Measurements from ENCODE around the gene CDK4.

The CDK4 gene

GRCh38 chr12:57756406-57757341 lies 4.6 kb upstream of the CDK4 start:
- no peak for DNase-seq (ENCODE audit: low spot score)

- no peak for DNase-seq (ENCODE audit: low spot score)
Observed at GRCh38 chr12:57755454-57756372, 3.6 kb upstream of the CDK4 start.

GRCh38 chr12:57755194-57755453 lies 3.0 kb upstream of the CDK4 start:
- DNase-seq (ENCODE audit: low spot score) = no peak

- DNase-seq (ENCODE audit: low spot score) = no peak
Observed at GRCh38 chr12:57754411-57755193, 2.5 kb upstream of the CDK4 start, which contains the start of gene MARCHF9. Gene MARCHF9, plus strand, starts transcription at chr12:57755103. Its CDS starts 426 bp downstream, at chr12:57755529.

- no peak for DNase-seq (ENCODE audit: low spot score)
Observed at GRCh38 chr12:57753756-57754337, 1.7 kb upstream of the CDK4 start.

GRCh38 chr12:57752668-57753000 lies 524 bp upstream of the CDK4 start:
- no peak for DNase-seq (ENCODE audit: low spot score)

GRCh38 chr12:57751432-57751787 lies 700 bp downstream of the CDK4 start:
- no peak for DNase-seq (ENCODE audit: low spot score)

- DNase-seq (ENCODE audit: low spot score) = no peak
Observed at GRCh38 chr12:57750561-57751431, 1.3 kb downstream of the CDK4 start.

- DNase-seq (ENCODE audit: low spot score) = no peak
Observed at GRCh38 chr12:57749061-57749460, 3.0 kb downstream of the CDK4 start.

- DNase-seq (ENCODE audit: low spot score) = no peak
Observed at GRCh38 chr12:57746025-57746424, 6.1 kb downstream of the CDK4 start.

- DNase-seq (ENCODE audit: low spot score) = no peak
Observed at GRCh38 chr12:57745485-57745881, 6.6 kb downstream of the CDK4 start.

GRCh38 chr12:57744777-57745484 lies 7.2 kb downstream of the CDK4 start, which contains the start of gene TSPAN31:
Gene TSPAN31, plus strand, starts transcription at chr12:57745039. Its CDS starts 116 bp downstream, at chr12:57745155.
- peak; percentile 98 for DNase-seq (ENCODE audit: low spot score)

GRCh38 chr12:57744194-57744776 lies 7.8 kb downstream of the CDK4 start:
- DNase-seq (ENCODE audit: low spot score) = no peak

GRCh38 chr12:57743769-57744168 lies 8.3 kb downstream of the CDK4 start:
- no peak for DNase-seq (ENCODE audit: low spot score)

- DNase-seq (ENCODE audit: low spot score) = no peak
Observed at GRCh38 chr12:57741844-57742738, 10.0 kb downstream of the CDK4 start.

- no peak for DNase-seq (ENCODE audit: low spot score)
Observed at GRCh38 chr12:57741413-57741789, 10.7 kb downstream of the CDK4 start.

GRCh38 chr12:57740656-57741412 lies 11.3 kb downstream of the CDK4 start:
- no peak for DNase-seq (ENCODE audit: low spot score)

GRCh38 chr12:57739914-57740538 lies 12.1 kb downstream of the CDK4 start:
- no peak for DNase-seq (ENCODE audit: low spot score)

All from globus pallidus (tissue), 1 donor.